Stimulated activated CD8-positive, alpha-beta memory T cell treated with anti-CD3 and anti-CD28 coated beads, Interleukin-7, amount 100 ng/mL, for 24 hours (primary cell): ENCODE results near the gene BPIFB6.

Experiments
- DNase-seq: peaks from one replicate; pipeline ENCODE4 v3.0.0-alpha.2; 2020; ENCODE audit warnings: low read depth

Gene BPIFB6

DNA sequence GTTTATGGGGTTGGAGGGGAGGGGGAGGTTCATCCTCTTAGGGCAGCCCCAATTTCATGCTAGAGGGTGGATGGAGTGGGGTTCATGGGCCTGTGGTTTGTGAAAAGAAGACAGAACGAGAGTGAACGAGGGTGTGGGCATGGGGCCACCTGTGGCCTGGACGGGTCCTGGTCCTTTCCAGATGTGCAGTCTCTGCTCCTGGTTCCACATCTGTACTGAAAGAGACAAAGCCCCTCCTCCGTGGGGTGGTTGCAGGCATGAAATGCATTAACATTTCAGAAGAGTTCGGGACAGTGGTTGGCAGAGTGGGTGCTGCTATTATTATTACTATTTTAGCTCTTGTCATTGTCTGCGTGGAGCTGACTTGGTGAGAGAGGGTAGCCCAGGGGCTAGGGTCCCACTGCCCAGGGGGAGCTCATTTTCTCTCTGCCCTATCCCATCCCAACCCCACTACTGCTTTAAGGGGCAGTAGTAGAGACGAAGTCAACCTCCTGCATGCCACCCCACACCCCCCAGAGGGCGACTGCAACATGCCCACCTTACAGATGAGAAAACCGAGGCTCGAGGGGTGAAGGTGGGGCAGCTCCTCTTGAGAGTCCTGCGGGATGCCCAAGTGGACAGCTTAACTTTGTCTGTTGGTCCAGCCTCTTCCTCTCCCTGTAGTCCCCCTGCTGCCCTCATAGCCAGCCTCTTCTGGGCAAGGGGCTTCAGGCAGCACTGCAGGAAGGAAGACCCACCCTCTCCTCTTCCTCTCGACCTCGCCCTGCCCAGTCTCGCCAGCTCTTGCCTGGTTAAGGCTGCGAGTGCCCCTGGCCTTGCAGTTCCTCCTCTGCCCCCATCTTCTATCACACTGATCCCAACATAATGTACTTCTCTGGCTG, 15.5 kb upstream of the BPIFB6 start:
- DNase-seq, result no peak

DNA sequence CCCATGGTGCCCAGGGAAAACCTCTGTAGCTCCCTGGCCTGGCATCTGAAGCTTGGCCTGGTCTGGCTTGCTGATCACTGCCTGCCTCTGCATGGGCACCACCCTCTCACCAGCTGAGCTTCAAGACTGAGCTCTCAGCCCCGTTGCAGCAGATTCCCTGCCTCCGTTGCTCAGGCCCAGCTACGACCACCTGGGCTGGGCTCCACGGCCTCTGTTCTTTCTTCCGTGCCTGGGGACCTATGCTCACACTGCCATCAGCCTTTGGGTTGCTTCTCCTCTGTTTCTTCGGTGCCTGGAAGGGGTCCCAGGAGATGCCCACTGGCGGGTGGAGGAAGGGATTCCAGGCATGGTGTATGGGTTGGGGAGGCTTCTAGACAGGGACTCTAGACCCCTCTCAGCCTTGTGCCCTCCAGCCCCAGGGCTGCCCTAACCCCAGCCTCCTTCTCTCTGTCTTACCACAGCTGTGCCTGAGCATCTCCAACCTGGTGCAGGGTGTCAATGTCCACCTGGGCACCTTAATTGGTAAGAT, 14.8 kb upstream of the BPIFB6 start:
- no peak for DNase-seq

DNA sequence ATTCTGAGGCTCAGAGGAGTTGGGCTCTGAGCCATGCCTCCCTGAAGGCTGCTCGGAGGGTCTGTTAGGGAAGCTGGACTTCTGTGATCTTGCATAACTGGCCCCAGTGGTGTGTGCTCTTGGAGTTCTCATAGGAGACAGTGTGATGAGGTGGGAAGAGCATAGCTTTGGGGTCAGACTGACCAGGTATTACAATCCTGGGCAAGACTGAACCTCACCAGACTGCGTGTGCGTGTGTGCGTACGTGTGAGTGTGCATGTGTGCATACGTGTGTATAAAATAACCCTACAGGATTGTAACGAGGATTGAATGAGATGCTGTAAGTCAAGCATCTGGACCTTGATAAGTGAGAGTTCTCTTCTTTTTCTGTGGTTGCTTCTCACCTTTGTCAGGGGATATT, 13.9 kb upstream of the BPIFB6 start:
- DNase-seq, result no peak

DNA sequence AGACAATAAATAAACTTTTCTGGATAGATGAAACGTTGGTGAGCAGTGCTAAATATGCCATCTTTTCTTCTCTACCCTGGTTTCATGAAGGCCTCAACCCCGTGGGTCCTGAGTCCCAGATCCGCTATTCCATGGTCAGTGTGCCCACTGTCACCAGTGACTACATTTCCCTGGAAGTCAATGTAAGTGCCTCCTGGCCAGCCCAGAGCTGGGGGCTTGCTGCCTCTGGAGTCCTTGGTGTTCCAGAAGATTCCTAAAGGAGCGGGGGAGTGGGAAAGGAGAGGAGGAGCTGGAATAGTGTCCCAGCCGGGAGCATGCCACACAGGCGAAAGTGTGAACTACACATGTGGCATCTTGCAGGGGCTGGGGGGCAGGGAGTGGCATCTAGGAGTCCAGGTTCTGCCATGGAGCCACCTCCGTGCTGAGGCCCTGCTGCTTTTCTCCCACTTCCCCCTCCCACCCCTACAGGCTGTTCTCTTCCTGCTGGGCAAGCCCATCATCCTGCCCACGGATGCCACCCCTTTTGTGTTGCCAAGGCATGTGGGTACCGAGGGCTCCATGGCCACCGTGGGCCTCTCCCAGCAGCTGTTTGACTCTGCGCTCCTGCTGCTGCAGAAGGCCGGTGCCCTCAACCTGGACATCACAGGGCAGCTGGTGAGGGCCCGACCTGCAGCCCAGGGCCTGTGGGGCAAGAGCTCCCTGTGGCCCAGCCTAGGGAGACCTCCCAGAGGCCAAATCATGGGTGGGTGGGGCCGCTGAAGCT, 13.1 kb upstream of the BPIFB6 start:
- DNase-seq, result no peak

DNA sequence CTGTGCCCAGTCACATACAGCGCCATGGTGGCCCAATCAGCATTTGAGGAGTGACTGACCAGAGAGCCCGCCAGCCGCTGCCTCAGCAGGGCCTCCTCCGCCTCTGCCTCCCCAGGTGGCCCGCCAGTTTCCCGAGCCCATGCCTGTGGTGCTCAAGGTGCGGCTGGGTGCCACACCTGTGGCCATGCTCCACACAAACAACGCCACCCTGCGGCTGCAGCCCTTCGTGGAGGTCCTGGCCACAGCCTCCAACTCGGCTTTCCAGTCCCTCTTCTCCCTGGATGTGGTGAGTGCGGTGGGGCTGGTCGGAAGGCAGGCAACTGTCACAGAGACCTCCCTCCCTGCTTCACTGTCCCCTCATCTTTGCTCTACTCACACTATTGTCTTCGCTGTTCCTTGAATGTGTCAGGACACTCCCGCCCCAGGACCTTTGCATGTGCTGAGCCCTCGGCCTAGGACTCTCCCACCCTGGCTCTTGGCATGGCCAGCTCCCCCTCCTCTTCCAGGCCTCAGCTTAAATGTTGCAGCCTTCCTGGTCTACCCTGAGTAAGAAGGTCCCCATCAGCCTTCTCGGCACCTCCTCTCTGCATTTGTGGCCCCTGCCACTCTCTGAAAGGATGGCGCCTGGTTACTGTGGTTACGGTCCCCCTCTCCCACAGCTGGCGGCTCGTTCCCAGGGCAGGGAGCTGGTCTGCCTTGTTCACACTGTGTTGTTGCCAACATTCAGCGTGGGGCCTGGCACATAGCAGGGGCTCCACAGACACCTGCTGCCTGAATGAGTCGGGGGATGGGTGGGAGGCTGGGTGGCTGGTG, 11.8 kb upstream of the BPIFB6 start:
- DNase-seq, result no peak

DNA sequence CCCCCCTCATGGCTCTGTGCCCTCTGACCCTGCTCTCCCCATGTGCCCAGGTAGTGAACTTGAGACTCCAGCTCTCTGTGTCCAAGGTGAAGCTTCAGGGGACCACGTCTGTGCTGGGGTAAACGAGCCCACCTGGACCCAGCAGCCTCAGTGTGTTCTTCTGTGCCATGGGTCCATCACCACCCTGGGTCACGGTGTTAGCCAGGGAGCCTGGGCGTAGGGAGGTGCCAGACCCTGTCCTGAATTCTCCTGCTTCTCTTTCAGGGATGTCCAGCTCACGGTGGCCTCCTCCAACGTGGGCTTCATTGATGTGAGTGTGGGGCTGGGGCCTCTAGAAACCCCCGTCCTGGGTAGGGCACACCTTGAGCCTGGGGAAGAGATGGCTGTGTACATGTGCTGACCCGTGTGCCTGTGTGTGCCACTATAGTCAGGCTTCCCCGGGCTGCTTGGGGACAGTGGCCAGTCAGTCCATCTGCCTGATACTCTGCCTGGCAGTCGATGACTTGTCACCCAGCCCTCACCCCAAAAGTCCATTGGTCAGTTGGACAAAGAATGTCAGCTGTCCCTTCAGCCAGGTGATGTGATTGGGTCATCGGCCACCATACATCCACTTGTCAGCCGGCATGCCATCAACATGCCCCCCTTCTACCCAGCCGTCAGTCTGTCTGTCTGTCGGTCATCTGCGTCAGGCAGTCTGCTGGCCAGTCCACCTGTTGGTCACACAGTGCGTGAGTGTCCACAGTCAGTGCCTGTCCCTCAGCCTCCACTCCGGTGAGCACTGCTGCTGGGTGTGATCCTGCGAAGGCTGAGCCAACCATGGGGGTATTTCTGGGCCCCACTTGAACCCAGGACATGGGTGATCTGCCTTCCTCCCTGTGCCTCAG, 10.9 kb upstream of the BPIFB6 start:
- DNase-seq, result no peak

DNA sequence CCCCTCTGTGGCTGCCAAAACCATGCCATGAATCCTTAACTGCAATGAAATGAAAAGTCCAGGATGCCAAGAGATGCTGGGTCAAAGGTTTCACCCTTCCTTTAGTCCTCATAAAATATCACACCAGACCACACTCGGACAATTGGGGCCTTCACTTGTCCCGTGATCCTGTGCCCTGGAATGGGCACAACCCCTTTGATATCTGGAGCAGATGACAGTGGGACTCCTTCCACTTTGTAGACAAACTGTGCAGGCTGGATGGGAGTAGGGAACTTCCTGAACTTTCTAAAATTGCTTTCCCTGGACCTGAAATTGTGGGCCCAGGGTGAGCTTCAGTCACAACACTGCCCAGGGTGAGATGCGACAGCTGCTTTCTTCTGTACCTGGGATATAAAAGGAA, 9.6 kb upstream of the BPIFB6 start:
- DNase-seq, result no peak

DNA sequence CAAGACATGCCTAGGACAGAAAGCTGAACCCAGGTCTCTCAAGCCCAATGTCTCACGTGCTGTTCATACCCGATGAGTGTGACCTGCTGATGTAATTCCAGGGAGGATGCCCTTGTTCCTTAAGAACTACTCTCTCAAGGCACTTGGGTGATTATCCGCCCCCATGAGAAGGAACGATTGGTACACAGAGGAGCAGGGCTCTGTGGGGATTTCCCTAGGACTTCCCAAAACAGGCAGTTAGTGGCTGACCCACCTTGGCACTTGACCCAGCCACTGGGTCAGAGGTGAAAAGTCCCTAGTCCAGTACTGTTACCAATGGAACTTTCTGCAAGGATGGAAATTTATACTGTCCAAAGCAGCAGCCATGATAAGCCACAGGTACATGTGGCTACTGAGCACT, 9.2 kb upstream of the BPIFB6 start:
- DNase-seq, result no peak

DNA sequence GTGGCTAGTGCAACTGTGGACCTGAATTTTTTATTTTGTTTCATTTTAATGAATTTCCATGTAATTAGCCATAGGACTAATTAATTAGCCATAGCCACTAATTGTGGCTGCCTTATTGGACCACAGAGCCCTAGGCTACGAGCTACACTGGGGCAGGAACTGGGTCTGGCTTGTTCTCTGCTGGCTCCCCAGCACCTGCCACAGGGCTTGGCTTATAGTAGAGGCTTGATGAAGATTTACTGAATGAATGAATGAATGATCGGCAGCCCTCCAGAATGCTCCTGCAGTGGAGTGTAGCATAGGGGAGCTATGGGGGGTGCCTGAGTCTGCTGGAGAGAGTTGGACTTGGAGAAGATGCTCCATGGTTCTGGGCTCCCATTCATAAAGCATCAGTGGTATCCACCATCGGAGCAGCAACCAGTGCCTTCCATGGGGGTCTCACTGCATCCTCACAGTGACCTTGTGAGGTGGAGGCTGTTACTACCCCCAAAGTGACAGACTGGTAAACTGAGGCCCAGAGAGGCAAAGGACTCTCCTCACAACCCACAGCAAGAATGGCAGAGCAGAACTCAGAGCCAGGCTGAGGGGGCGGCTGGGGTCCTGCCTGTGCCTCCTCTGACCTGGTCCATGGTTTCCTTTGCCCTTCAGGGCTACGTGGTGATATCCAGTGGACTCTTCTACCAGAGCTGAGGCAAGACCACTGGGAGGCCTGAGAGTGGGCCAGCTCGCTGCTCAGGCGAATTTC, 8.6 kb upstream of the BPIFB6 start:
- no peak for DNase-seq

DNA sequence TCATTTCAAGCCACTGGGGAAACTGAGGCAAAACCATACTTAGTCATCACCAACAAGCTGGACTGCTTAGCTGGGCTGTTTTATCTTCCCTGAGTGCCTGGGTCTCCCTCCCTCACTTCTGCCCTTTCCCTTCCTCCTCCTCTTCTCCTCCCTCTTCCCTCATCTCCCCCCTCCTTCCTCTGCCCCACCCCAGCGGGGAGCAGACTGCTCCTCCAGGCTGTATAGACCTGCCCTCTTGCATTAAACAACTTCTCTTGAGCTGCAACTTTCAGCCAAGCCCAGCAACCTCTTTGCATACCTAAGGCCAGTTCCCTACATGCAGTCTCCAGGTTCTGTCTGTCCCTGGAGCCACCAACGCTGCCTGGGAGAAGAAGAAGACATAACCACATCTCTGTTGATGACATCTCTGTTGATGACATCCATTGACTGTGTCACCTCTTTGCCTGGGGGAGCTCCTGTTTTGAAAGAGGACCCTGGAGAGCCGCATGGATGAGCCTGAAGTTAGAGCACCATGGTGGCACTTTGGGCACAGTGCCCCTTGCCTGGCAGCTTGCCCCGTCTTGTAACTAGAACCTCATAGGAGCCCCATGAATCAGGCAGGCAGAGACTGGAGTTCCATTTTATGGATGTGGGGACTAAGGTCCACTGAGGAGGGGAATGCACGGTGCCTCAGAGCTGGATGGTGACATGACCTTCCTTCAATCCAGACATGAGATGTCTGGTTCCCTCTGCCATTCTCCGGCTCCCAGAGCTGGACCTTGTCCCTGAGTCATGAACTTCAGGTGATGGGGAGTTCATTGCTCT, 7.8 kb upstream of the BPIFB6 start:
- DNase-seq, result no peak

DNA sequence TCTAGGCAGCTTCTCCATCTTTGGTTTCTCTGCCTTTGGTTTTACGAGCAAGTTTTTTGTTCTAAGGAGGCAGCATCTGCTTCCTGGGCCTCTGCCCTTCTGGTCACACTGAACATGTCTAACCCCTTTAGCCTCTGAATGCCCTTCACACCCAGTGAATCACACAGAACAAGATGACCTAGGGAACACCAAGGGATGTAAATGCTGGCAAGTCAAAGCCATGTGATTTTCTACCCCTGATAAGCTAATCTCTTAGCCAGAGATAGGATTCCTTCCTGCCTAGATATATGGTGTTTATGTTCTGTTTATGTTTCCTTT, 7.2 kb upstream of the BPIFB6 start:
- no peak for DNase-seq

DNA sequence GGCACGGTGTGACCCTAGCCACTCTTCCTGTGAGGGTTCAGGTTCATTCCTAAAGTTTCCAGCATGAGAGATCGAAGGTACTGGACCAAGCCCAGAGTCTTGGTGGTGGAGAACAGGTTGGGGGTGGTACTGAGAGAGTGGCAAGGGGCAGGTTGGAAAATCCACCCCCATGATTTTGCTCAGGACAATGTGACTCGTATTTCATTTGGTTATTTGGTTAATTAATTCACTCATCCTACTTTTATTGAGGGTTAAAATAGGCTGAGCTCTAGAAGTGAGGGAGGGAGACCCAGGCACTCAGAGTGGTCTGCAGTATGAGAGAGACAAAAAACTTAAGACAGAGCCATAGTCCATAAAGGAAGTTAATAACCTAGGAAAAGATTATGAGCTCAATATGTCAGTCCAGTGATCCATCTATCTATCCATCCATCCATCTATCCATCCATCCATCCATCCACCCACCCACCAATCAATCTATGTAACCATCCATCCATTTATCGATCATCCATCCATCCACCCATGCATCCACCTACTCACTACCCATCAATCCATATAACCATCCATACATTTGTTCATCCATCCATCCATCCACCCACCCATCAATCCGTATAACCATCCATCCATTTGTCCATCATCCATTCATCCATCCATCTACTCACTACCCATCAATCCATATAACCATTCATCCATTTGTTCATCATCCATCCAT, 6.7 kb upstream of the BPIFB6 start:
- DNase-seq, result no peak

DNA sequence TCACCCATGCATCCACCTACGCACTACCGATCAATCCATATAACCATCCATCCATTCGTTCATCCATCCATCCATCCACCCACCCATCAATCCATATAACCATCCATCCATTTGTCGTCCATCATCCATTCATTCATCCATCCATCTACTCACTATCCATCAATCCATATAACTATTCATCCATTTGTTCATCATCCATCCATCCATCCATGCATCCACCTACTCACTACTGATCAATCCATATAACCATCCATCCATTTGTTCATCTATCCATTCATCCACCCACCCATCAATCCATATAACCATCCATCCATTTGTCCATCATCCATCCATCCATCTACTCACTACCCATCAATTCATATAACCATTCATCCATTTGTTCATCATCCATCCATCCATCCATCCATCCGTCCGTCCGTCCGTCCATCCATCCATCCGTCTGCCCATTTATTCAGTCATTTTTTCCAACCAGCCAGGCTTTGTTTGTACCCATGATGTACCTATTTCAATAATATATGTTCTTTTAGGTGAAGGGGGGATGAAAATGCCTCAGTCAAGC, 6.1 kb upstream of the BPIFB6 start:
- DNase-seq, result no peak

DNA sequence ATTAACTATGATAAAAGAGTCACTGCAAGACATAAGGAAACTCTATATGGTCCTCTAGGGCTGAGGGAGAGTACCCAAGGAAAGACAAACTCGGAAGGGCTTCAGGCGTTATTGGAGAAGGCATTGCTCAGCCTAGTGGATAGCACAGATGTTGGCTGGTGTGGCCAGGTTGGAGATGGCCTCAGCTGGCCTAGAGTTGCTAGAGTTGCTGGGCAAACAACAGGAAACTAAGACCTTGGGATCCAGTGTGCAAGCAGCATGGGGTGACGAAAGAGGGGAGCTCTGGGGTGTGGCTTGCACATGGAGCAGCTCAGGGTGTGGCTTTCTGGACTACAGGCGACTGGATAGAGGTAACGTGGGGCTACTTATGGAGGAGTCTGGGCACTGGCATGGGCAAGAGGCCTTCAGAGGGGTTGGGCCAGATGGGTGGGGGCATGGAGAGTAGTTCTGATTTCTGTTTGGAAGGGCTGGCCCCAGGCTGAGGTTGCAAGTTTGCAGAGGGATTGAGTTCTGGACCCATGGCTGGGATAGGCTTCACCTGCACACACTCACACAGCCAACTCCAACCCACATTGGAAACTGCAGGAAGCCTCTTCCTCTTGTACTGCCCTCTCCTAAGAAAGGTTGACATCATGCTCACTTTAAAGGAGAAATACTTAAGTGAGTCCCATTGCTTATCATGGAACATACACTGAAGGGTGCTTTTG, 5.2 kb upstream of the BPIFB6 start:
- no peak for DNase-seq

DNA sequence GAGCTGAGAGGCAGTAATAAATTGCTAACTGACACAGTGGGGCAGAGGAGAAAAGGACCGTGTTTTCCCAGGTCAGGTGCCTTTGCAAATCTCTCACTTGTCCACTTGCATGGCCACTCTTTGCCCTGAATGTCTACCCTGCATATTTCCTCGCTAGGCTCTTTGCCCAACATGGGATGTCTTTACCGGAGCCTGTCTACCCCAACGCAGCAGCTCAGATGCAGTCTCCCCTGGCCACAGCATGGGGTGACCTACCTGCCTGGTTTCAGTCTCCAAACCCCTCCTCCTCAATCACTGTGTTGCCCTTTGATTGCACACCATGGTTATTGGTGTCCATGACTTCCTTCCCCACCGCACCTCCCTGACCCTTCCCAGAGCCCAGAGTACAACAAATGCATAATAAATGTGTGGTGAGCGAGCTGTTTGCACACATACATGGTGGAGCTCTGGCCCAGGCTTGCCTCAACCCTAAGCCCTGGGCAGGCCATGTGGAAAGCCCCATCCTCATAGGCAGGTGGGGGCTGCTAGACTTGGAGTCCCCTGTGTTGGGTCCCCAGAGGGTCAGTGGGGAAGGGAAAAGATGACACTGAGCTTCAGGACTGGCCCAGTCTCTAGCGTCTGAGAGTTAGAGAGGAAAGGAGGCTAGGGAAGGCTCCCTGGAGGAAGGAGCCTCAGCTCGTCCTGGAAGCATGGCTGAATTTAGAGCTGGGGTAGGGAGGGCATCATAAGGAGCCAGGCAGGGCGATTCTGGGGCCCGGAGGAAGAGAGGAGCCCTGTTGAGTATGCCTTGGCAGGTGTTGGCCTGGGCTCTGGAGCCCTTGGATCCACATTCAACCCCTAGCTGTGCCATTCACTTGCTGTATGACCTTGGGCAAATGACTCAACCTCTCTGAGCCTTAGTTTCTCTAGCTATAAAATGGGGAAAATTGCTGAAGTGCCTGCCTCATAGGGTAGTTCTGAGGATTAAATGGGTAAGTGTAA, 4.4 kb upstream of the BPIFB6 start:
- DNase-seq, result no peak

DNA sequence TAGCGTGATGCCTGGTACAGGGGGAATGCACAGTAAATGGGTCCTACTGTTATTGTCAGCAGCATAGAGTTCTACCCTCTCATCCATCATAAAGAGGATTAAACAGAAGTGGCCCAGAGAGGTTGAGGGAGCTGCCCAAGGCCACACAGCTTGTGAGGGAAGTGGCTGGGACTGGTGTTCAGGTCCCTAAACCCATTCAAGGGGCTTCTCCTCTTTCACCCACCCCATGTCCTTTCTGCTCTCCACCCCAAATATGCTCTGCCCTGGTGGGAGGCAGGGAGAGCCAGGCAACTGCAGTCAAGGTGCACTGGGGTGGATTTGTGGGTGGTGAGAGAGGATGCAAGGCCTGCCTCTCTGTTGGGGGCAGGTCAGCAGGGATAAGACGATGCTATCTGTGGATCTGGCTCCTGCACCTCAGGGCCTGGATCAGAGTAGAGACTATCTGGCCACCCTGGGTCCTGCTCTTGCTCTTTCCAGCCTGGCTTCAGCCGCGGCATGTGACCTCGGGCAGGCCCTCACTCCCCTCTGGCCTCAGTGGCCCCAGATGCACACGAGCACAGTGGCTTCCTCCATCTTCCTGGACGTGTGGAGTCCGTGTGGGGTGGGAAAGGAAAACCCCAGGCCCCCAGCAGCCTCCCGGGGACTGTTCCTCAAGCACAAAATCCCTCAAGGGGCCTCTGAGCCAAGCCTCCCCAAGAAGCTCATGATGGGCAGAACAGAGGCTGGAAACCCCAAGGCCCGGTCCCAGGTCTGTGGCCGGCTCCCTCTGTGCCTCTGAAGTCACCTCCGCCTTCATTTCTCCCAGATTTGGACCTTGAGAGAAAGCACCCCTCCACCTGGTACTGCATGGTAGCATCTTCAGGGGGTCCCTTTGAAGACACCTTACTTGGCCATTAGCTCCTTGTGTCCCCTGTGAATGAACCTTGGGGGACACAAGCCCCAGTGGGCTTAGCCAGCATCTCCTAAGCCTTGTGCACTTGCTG, 3.4 kb upstream of the BPIFB6 start:
- no peak for DNase-seq
